Measurements from ENCODE around the gene CD40. TPM values are rescaled to one million over a fixed set of nuclear protein-coding genes. Genes with fewer than 3 reads are reported as not detected.

The CD40 gene
- total and polyA plus RNA-seq, 10 of the 15 experiments (the other 5 are each of a cell fraction or from before 2014, with no cell fraction given) = 40.8 to 193 (median 89.5) TPM

DNA sequence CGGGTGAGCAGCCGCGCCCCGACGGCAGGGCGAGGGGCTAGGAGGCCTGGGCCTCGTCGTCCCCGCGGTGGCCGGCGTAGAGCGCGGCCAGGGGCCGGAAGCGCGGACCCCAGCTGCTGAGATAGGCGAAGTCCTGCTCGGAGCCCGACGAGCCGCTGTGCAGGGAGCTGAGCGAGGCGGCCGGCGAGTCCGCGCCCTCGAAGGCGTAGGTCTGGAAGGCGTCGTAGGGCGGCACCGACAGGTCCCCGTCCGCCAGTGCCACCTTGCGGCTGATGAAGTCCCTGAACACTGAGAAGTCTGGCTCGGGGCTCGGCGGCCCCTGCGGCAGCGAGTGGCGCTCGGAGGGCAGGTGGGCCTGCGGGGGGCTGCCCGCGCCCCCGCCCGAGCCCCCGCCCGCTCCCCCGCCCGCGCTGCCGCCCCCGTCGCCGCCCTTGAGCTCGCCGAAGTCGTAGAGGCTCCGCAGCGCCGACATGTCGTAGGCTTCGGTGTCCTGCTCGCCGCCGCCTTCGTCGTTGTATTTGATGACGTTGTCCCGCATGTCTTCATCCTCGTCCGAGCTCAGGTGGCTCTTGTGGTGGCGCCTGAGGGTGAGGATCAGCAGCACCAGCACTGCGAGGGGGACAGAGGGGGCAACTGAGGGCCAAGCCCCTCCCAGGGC lies 56.5 kb downstream of the CD40 start:
- intact Hi-C loops (cut with micrococcal nuclease; ENCODE audit: unreplicated experiment) (loop anchor here (1.0 to 2.0 kb wide), 3 partner anchors 42 to 160 kb away; no protein-coding TSS in a partner anchor), in situ Hi-C loops (cut with MboI) (no loop called here)
- FAIRE-seq = no peak
- peak; percentile 98 for ATAC-seq
- POLR2A ChIA-PET = no interaction called here
- Histone ChIP-seq H3K36me3 (ENCODE audit: control insufficient read depth in 2 of 2, insufficient read depth in 2 of 2, low read length in 1 of 2) (no peaks in the 10 kb centered on the region; a peak in 1 of 4 replicates), H2AFZ (ENCODE audit: control insufficient read depth, low read depth, low read length) (no peak overlapping the region), H3K79me2 (ENCODE audit: control insufficient read depth, insufficient read depth, low read length) (no peaks in the 10 kb centered on the region), H3K4me1 (ENCODE audit: control insufficient read depth, insufficient read depth, low read length) (no peaks in the 10 kb centered on the region), H3K9ac (ENCODE audit: control insufficient read depth, insufficient read depth, low read length) (no peak overlapping the region), H3K4me3 (no peak overlapping the region), H4K20me1 (ENCODE audit: control insufficient read depth, insufficient read depth) (no peaks in the 10 kb centered on the region; the same call in 1 of the 2 replicates), H3K9me3 (replicated peaks; ENCODE audit: control insufficient read depth, insufficient read depth, low read length) (no peaks in the 10 kb centered on the region), H3K4me2 (ENCODE audit: control insufficient read depth, insufficient read depth) (no peak overlapping the region), H3K27ac (ENCODE audit: control insufficient read depth, insufficient read depth) (no peak overlapping the region), H3K27me3 (replicated peaks in 1 of 2; ENCODE audit: control insufficient read depth in 2 of 2, insufficient read depth in 2 of 2, low read length in 1 of 2) (peaks cover 5 to 12% of the 10 kb centered on the region in 2 experiments; a peak in 3 of 4 replicates)
- CTCF ChIA-PET = interaction anchor here (0.6 to 2.2 kb wide), 19 partner anchors 8 to 204 kb away, joined by 3 to 16 read pairs (median 6); no protein-coding TSS in a partner anchor
- SMC1A ChIA-PET (ENCODE audit: uncharacterized antibody, unreplicated experiment) = interaction anchor here (0.7 to 2.2 kb wide), 8 partner anchors 13 to 1500 kb away, joined by 3 to 11 read pairs (median 3); no protein-coding TSS in a partner anchor
- RAD21 ChIA-PET (ENCODE audit: unreplicated experiment) = interaction anchor here (1.0 to 1.7 kb wide), 3 partner anchors 45 to 151 kb away, joined by 3 to 5 read pairs (median 3); no protein-coding TSS in a partner anchor
- WGBS (ENCODE audit: insufficient coverage, insufficient replicate concordance, low lambda C conversion rate, missing lambda C conversion rate) = 24% methylated on average over 69 of the region's 77 CpGs
- no TSS peak for BruUV-seq (replicated peaks)
- peak; percentile 85 for TF ChIP-seq SMC3 (IDR thresholded peaks at IDR 0.05; ENCODE audit: borderline replicate concordance, low read length)
- no peak for TF ChIP-seq NFIC (IDR thresholded peaks at IDR 0.05; ENCODE audit: low read depth, low read length)
- no peak for TF ChIP-seq TARDBP (IDR thresholded peaks at IDR 0.05; ENCODE audit: borderline replicate concordance)
- no peak for TF ChIP-seq SP1 (IDR thresholded peaks at IDR 0.05; ENCODE audit: low read depth, low read length)
- no peak for TF ChIP-seq SREBF2 (IDR thresholded peaks at IDR 0.05; ENCODE audit: low read length)
- peak; percentile 62 for TF ChIP-seq IKZF1 (conservative IDR thresholded peaks at IDR 0.05)
- TF ChIP-seq RAD21 (IDR thresholded peaks at IDR 0.05; ENCODE audit: insufficient read depth, low read depth, low read length) = peak; percentile 56; the same call in 1 of the 2 replicates
- no peak for TF ChIP-seq RUNX3 (IDR thresholded peaks at IDR 0.05; ENCODE audit: low read length)
- TF ChIP-seq YY1 (IDR thresholded peaks at IDR 0.05; ENCODE audit: low read depth, low read length) = peak; percentile 55; the same call in 1 of the 2 replicates
- TF ChIP-seq, protein P1, sequence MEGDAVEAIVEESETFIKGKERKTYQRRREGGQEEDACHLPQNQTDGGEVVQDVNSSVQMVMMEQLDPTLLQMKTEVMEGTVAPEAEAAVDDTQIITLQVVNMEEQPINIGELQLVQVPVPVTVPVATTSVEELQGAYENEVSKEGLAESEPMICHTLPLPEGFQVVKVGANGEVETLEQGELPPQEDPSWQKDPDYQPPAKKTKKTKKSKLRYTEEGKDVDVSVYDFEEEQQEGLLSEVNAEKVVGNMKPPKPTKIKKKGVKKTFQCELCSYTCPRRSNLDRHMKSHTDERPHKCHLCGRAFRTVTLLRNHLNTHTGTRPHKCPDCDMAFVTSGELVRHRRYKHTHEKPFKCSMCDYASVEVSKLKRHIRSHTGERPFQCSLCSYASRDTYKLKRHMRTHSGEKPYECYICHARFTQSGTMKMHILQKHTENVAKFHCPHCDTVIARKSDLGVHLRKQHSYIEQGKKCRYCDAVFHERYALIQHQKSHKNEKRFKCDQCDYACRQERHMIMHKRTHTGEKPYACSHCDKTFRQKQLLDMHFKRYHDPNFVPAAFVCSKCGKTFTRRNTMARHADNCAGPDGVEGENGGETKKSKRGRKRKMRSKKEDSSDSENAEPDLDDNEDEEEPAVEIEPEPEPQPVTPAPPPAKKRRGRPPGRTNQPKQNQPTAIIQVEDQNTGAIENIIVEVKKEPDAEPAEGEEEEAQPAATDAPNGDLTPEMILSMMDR (IDR thresholded peaks at IDR 0.05 in 2 of 3, conservative IDR thresholded peaks at IDR 0.05 in 1 of 3; ENCODE audit: control insufficient read depth in 2 of 3, extremely low read depth in 1 of 3, insufficient read depth in 1 of 3, low read depth in 3 of 3, low read length in 3 of 3) = peak; percentile 51 to 81 (median 79)
- no peak for DNase-seq (ENCODE audit: low read depth, low spot score)

All from GM12878 (cell line).